Measurements from ENCODE around the gene RHOF. TPM values are rescaled to one million over a fixed set of nuclear protein-coding genes. Genes with fewer than 3 reads are reported as not detected.

The RHOF gene
- total and polyA plus RNA-seq, 2 experiments from 2014 or later, result 2.4 to 6.7 TPM

DNA sequence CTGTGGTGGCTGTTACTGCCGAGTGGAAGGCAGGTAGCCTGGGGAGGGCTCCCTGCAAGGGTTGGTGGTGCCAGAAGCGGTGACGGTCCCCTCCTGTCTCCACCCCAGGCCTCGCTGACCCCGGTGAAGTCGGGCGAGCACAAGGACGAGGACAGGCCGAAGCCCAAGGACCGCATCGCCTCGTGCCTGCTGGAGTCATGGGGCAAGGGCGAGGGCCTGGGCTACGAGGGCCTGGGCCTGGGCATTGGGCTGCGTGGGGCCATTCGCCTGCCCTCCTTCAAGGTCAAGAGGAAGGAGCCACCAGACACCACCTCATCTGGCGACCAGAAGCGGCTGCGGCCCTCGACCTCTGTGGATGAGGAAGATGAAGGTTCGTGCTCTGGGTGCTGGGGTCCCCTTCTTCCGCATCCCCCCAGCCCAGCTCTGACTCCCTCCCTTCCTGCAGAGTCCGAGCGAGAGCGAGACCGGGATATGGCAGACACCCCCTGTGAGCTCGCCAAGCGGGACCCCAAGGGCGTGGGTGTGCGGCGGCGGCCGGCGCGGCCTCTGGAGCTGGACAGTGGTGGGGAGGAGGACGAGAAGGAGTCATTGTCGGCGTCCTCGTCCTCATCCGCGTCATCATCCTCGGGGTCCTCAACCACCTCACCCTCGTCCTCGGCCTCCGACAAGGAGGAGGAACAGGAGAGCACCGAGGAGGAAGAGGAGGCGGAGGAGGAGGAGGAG is 23.6 kb upstream of the RHOF start:
- Histone ChIP-seq H3K27ac (no peak overlapping the region), H3K4me2 (ENCODE audit: unreplicated experiment) (no peak overlapping the region), H3K4me3 (no peak overlapping the region), H3K27me3 (replicated peaks; ENCODE audit: insufficient read depth) (no peaks in the 10 kb centered on the region), H3K9me3 (ENCODE audit: low read depth) (no peaks in the 10 kb centered on the region), H3K79me2 (ENCODE audit: insufficient read depth) (peaks cover 83% of the 10 kb centered on the region), H2AFZ (no peak overlapping the region), H3F3A (ENCODE audit: insufficient read depth) (no peaks in the 10 kb centered on the region; the same call in 1 of the 2 replicates), H3K9me2 (ENCODE audit: insufficient read depth) (no peaks in the 10 kb centered on the region), H3K4me1 (ENCODE audit: insufficient read depth) (peaks cover 7% of the 10 kb centered on the region; the same call in 1 of the 2 replicates), H3K36me3 (ENCODE audit: low read depth) (peaks cover 50% of the 10 kb centered on the region), H3K9ac (no peak overlapping the region), H4K20me1 (ENCODE audit: insufficient read depth) (no peaks in the 10 kb centered on the region)
- in situ Hi-C loops (cut with MboI), result no loop called here
- TF ChIP-seq EZH2 (IDR thresholded peaks at IDR 0.05; ENCODE audit: insufficient read depth, poor library complexity, severe bottlenecking) (no peak), EZH2phosphoT487 (IDR thresholded peaks at IDR 0.05; ENCODE audit: insufficient read depth, low read depth) (no peak)
- DNase-seq, result no peak
- 95 to 97% methylated on average over 28 to 47 of the region's 47 CpGs for WGBS, 2 experiments (ENCODE audit: low coverage in 1 of 2, low lambda C conversion rate in 2 of 2, missing lambda C conversion rate in 2 of 2)

DNA sequence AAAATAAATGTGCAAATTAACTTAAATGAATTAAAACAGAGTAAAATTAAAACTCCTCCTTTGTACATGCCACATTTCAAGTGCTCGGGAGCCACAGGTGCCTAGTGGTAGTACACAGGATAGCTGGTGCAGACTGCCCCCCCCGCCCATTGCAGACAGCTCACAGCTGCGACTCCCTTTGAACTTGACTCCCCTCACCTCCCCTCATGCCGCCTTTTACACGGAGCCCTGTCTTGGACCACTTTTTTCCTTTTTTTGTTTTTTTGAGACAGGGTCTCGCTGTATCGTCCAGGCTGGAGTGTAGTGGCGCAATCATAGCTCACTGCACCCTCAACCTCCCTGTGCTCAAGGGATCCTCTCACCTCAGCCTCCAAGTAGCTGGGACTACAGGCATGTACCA is 21.8 kb upstream of the RHOF start:
- Histone ChIP-seq H3K79me2 (ENCODE audit: insufficient read depth) (peaks cover 84% of the 10 kb centered on the region), H4K20me1 (ENCODE audit: insufficient read depth) (no peaks in the 10 kb centered on the region)
- no peak for TF ChIP-seq EZH2 (IDR thresholded peaks at IDR 0.05; ENCODE audit: insufficient read depth, poor library complexity, severe bottlenecking)
- TF ChIP-seq EZH2phosphoT487 (IDR thresholded peaks at IDR 0.05; ENCODE audit: insufficient read depth, low read depth), result no peak

DNA sequence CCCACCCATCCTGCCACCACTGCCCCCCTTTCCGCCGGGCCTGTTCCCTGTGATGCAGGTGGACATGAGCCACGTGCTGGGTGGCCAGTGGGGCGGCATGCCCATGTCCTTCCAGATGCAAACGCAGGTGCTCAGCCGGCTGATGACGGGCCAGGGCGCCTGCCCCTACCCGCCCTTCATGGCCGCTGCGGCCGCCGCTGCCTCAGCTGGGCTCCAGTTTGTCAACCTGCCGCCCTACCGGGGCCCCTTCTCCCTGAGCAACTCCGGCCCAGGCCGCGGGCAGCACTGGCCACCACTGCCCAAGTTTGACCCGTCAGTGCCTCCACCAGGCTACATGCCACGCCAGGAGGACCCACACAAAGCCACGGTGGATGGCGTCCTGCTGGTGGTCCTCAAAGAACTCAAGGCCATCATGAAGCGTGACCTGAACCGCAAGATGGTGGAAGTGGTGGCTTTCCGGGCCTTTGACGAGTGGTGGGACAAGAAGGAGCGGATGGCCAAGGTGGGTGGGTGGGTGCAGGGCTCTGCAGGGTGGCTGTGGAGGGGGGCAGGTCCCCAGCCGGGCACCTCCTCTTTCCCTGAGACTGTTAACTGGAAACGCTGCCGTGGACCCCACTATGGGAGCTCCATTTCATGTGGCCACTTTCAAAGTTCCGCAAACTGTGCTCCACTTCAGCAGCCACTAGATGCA is 21.1 kb upstream of the RHOF start:
- in situ Hi-C loops (cut with MboI), result no loop called here
- H4K20me1 ChIP-seq (ENCODE audit: insufficient read depth), result no peaks in the 10 kb centered on the region
- no peak for TF ChIP-seq EZH2phosphoT487 (IDR thresholded peaks at IDR 0.05; ENCODE audit: insufficient read depth, low read depth)
- TF ChIP-seq EZH2 (IDR thresholded peaks at IDR 0.05; ENCODE audit: insufficient read depth, poor library complexity, severe bottlenecking), result no peak

More for the DNA sequence above, 21.8 kb upstream of the RHOF start:
- H3K4me2 ChIP-seq (ENCODE audit: unreplicated experiment), result no peak overlapping the region
- no peak overlapping the region for H3K9ac ChIP-seq
- WGBS, 2 experiments (ENCODE audit: low coverage in 1 of 2, low lambda C conversion rate in 2 of 2, missing lambda C conversion rate in 2 of 2), result 85 to 87% methylated on average over 8 of the region's 8 CpGs
- in situ Hi-C loops (cut with MboI), result no loop called here
- no peaks in the 10 kb centered on the region for H3K9me3 ChIP-seq (ENCODE audit: low read depth)
- H3F3A ChIP-seq (ENCODE audit: insufficient read depth), result peaks cover 11% of the 10 kb centered on the region
- no peak overlapping the region for H3K27ac ChIP-seq
- H3K4me1 ChIP-seq (ENCODE audit: insufficient read depth), result peaks cover 14% of the 10 kb centered on the region
- no peak overlapping the region for H3K4me3 ChIP-seq
- H2AFZ ChIP-seq, result no peak overlapping the region
- no peak for DNase-seq
- no peaks in the 10 kb centered on the region for H3K27me3 ChIP-seq (replicated peaks; ENCODE audit: insufficient read depth)
- peaks cover 40% of the 10 kb centered on the region for H3K36me3 ChIP-seq (ENCODE audit: low read depth)
- no peaks in the 10 kb centered on the region for H3K9me2 ChIP-seq (ENCODE audit: insufficient read depth)

DNA sequence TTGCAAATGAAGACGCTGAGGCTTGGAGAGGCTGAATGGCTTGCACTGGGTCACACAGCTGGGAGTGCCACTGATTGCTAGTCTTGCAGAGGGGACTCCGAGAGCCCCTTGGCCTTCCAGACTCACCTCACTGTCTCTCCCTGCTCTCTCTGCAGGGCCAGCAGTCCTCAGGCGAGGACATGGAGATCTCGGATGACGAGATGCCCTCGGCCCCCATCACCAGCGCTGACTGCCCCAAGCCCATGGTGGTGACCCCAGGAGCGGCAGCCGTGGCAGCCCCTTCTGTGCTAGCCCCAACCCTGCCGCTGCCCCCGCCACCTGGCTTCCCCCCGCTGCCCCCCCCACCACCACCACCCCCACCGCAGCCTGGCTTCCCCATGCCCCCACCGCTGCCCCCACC is 20.5 kb upstream of the RHOF start:
- TF ChIP-seq EZH2phosphoT487 (IDR thresholded peaks at IDR 0.05; ENCODE audit: insufficient read depth, low read depth) (no peak), EZH2 (IDR thresholded peaks at IDR 0.05; ENCODE audit: insufficient read depth, poor library complexity, severe bottlenecking) (no peak)
- DNase-seq, result no peak
- H3K9ac ChIP-seq, result peak overlapping the region; percentile 76; the same call in 1 of the 2 replicates
- in situ Hi-C loops (cut with MboI), result no loop called here
- H3K27me3 ChIP-seq (replicated peaks; ENCODE audit: insufficient read depth), result no peaks in the 10 kb centered on the region
- H3K36me3 ChIP-seq (ENCODE audit: low read depth), result peaks cover 37% of the 10 kb centered on the region
- H3K4me2 ChIP-seq (ENCODE audit: unreplicated experiment), result no peak overlapping the region
- H4K20me1 ChIP-seq (ENCODE audit: insufficient read depth), result no peaks in the 10 kb centered on the region
- H3K9me3 ChIP-seq (ENCODE audit: low read depth), result no peaks in the 10 kb centered on the region
- no peak overlapping the region for H2AFZ ChIP-seq
- 95 to 99% methylated on average over 5 to 14 of the region's 14 CpGs for WGBS, 2 experiments (ENCODE audit: low coverage in 1 of 2, low lambda C conversion rate in 2 of 2, missing lambda C conversion rate in 2 of 2)
- peaks cover 91% of the 10 kb centered on the region for H3K79me2 ChIP-seq (ENCODE audit: insufficient read depth)
- H3K27ac ChIP-seq, result peak overlapping the region; percentile 55
- no peak overlapping the region for H3K4me3 ChIP-seq
- peaks cover 14% of the 10 kb centered on the region for H3K4me1 ChIP-seq (ENCODE audit: insufficient read depth)
- H3F3A ChIP-seq (ENCODE audit: insufficient read depth), result peaks cover 11% of the 10 kb centered on the region
- no peaks in the 10 kb centered on the region for H3K9me2 ChIP-seq (ENCODE audit: insufficient read depth)

More for the DNA sequence above, 21.1 kb upstream of the RHOF start:
- no peak overlapping the region for H3K4me3 ChIP-seq
- H3K4me2 ChIP-seq (ENCODE audit: unreplicated experiment), result no peak overlapping the region
- DNase-seq, result no peak
- no peak overlapping the region for H3K9ac ChIP-seq
- H3K27ac ChIP-seq, result no peak overlapping the region
- WGBS, 2 experiments (ENCODE audit: low coverage in 1 of 2, low lambda C conversion rate in 2 of 2, missing lambda C conversion rate in 2 of 2), result 87 to 90% methylated on average over 17 to 31 of the region's 31 CpGs
- H2AFZ ChIP-seq, result no peak overlapping the region
- peaks cover 91% of the 10 kb centered on the region for H3K79me2 ChIP-seq (ENCODE audit: insufficient read depth)
- peaks cover 37% of the 10 kb centered on the region for H3K36me3 ChIP-seq (ENCODE audit: low read depth)
- peaks cover 11% of the 10 kb centered on the region for H3F3A ChIP-seq (ENCODE audit: insufficient read depth)
- no peaks in the 10 kb centered on the region for H3K27me3 ChIP-seq (replicated peaks; ENCODE audit: insufficient read depth)
- peaks cover 14% of the 10 kb centered on the region for H3K4me1 ChIP-seq (ENCODE audit: insufficient read depth)
- H3K9me3 ChIP-seq (ENCODE audit: low read depth), result no peaks in the 10 kb centered on the region
- H3K9me2 ChIP-seq (ENCODE audit: insufficient read depth), result no peaks in the 10 kb centered on the region
